ENCODE measurements around the gene SLC26A3. TPM values are rescaled to one million over a fixed set of nuclear protein-coding genes. Genes with fewer than 3 reads are reported as not detected.

The SLC26A3 gene
- total RNA-seq, 1 experiment from 2014 or later = not detected

GRCh38 chr7:107767391-107767790 lies 35.6 kb downstream of the SLC26A3 start:
- H3K56ac ChIP-seq (ENCODE audit: insufficient read length, low read depth, low read length) = no peak overlapping the region
- no CpG with 5 or more reads among the region's 2 CpGs for whole genome bisulfite sequencing (ENCODE audit: extremely low coverage, insufficient read length, low lambda C conversion rate)
- Mint-ChIP-seq H3K9me3 (no peaks in the 10 kb centered on the region), H3K27ac (no peak overlapping the region), H3K36me3 (ENCODE audit: insufficient read depth in 1 of 3, low read depth in 3 of 3) (no peaks in the 10 kb centered on the region), H3K4me1 (no peaks in the 10 kb centered on the region), H3K27me3 (ENCODE audit: low read depth) (peaks cover 7% of the 10 kb centered on the region), H3K4me3 (no peak overlapping the region)
- no peak overlapping the region for H2BK5ac ChIP-seq (ENCODE audit: insufficient read length, low read length)
- no peak overlapping the region for H2BK12ac ChIP-seq (ENCODE audit: insufficient read length, low read depth, low read length)
- no peaks in the 10 kb centered on the region for H3K79me1 ChIP-seq (ENCODE audit: insufficient read depth, low read depth, low read length, poor library complexity, severe bottlenecking)
- H3K27ac ChIP-seq (ENCODE audit: insufficient read length, low read depth, low read length) = no peak overlapping the region
- no peak overlapping the region for H3K4me2 ChIP-seq (ENCODE audit: insufficient read depth, insufficient read length, low read length)
- H4K20me1 ChIP-seq (ENCODE audit: control insufficient read depth, insufficient read depth, insufficient read length) = no peaks in the 10 kb centered on the region
- no peak for DNase-seq
- H4K5ac ChIP-seq (ENCODE audit: insufficient read length, low read depth, low read length) = no peak overlapping the region
- H3K23me2 ChIP-seq (ENCODE audit: insufficient read length, low read depth, low read length, poor library complexity, severe bottlenecking) = no peaks in the 10 kb centered on the region
- no peak overlapping the region for H2BK15ac ChIP-seq (ENCODE audit: low read depth, low read length)
- no peaks in the 10 kb centered on the region for H3K4me1 ChIP-seq (ENCODE audit: insufficient read depth, low read length)
- no peak overlapping the region for H3T11ph ChIP-seq (ENCODE audit: low read length)
- no peak overlapping the region for H3K9ac ChIP-seq (ENCODE audit: extremely low read depth, insufficient read length, low read length)
- no peak overlapping the region for H4K91ac ChIP-seq (ENCODE audit: insufficient read length, low read depth, low read length)
- H3K79me2 ChIP-seq (ENCODE audit: insufficient read depth, low read length) = no peaks in the 10 kb centered on the region
- H3K18ac ChIP-seq (ENCODE audit: insufficient read length, low read depth, low read length) = no peak overlapping the region
- no peak overlapping the region for H4K8ac ChIP-seq (replicated peaks; ENCODE audit: insufficient read length, low read depth, low read length)
- H2BK120ac ChIP-seq (ENCODE audit: low read depth, low read length, poor library complexity, severe bottlenecking) = no peak overlapping the region
- TF ChIP-seq CTCF (conservative IDR thresholded peaks at IDR 0.05) = no peak
- no peak overlapping the region for H3K4ac ChIP-seq (ENCODE audit: low read depth, low read length)
- H2AK5ac ChIP-seq (ENCODE audit: insufficient read length, low read length) = no peak overlapping the region
- no peaks in the 10 kb centered on the region for H3K27me3 ChIP-seq (ENCODE audit: insufficient read depth, low read length)
- no peaks in the 10 kb centered on the region for H3K9me3 ChIP-seq (ENCODE audit: control insufficient read depth, low read depth, low read length)
- no peak overlapping the region for H2BK20ac ChIP-seq (ENCODE audit: low read depth, low read length, poor library complexity, severe bottlenecking)
- no peak overlapping the region for H3K14ac ChIP-seq (ENCODE audit: insufficient read depth, low read length)
- H2AFZ ChIP-seq (ENCODE audit: low read length) = no peak overlapping the region
- no peak overlapping the region for H3K23ac ChIP-seq (ENCODE audit: insufficient read length, low read depth, low read length)

Measured in H9 (cell line).